Thoracic aorta (tissue), 2 donors: ENCODE results near the gene C11orf71. TPM values are rescaled to one million over a fixed set of nuclear protein-coding genes. Genes with fewer than 3 reads are reported as not detected.

Experiments used
- ATAC-seq: fragments of 150-250 bp; one replicate; pipeline ENCODE4 v1.8.0; 2017; ENCODE audit warnings: low read depth; ENCODE audit not compliant: insufficient number of reproducible peaks, low FRiP score
- DNase-seq: peaks from one replicate; pipeline ENCODE4 v3.0.0-alpha.2; 2020; ENCODE audit warnings: low spot score
- H3K27ac ChIP-seq, 2 donors: fragments of 200-600 bp; sonication (generic); 1 replicate in 1 of 2; 2 replicates in 1 of 2; pipeline ENCODE4 v1.5.1; 2016; ENCODE audit warnings: mild to moderate bottlenecking in 2 of 2, moderate library complexity in 2 of 2
- H3K27me3 ChIP-seq: fragments of 200-600 bp; sonication (generic); replicated peaks from 2 replicates; pipeline ENCODE4 v1.6.0; 2016; ENCODE audit warnings: mild to moderate bottlenecking; ENCODE audit not compliant: insufficient read depth
- H3K36me3 ChIP-seq: fragments of 200-600 bp; sonication (generic); one replicate; pipeline ENCODE4 v1.5.1; 2016
- H3K4me1 ChIP-seq, 2 donors: fragments of 200-600 bp; sonication (generic); 1 replicate in 1 of 2; 2 replicates in 1 of 2; pipeline versions ENCODE4 v1.5.1 to v1.6.0; 2016; ENCODE audit warnings: low read depth in 2 of 2, mild to moderate bottlenecking in 1 of 2; ENCODE audit not compliant: control insufficient read depth in 1 of 2
- H3K4me3 ChIP-seq: fragments of 200-600 bp; sonication (generic); 2 replicates; pipeline ENCODE4 v1.5.1; 2016; ENCODE audit warnings: mild to moderate bottlenecking
- H3K9me3 ChIP-seq: fragments of 200-600 bp; sonication (generic); 2 replicates; pipeline ENCODE4 v1.5.1; 2016
- CTCF ChIP-seq: fragments of 200-600 bp; sonication (generic); IDR thresholded peaks from one replicate; pipeline ENCODE4 v1.5.1; 2019; ENCODE audit warnings: antibody characterized with exemption
- total RNA-seq, 2 donors: library from RNA; depleted of rRNA; stranded (reverse); fragments of >200 nt; gene quantifications; one replicate each; pipeline versions ENCODE4 v1.1.0 to v1.2.3, GENCODE V29; 2016

C11orf71 gene
- total RNA-seq, 2 donors from 2014 or later: 2.9 to 4.1 TPM

GRCh38 chr11:114382509-114382908, 17.8 kb downstream of the C11orf71 start:
- Histone ChIP-seq H3K27ac (no peak overlapping the region), H3K4me3 (no peak overlapping the region), H3K9me3 (no peaks in the 10 kb centered on the region), H3K27me3 (no peaks in the 10 kb centered on the region), H3K4me1 (peaks cover 0 to 8% of the 10 kb centered on the region in 2 donors), H3K36me3 (no peaks in the 10 kb centered on the region)
- no peak for TF ChIP-seq CTCF
- ATAC-seq: no peak
- DNase-seq: no peak

- Histone ChIP-seq H3K27me3 (no peaks in the 10 kb centered on the region), H3K4me3 (no peak overlapping the region), H3K36me3 (no peaks in the 10 kb centered on the region), H3K27ac (no peak overlapping the region), H3K9me3 (no peaks in the 10 kb centered on the region), H3K4me1 (peaks cover 4 to 19% of the 10 kb centered on the region in 2 donors)
- no peak for TF ChIP-seq CTCF
- DNase-seq (no peak), ATAC-seq (no peak)
Observed at GRCh38 chr11:114379394-114380069, 20.8 kb downstream of the C11orf71 start.

DNA sequence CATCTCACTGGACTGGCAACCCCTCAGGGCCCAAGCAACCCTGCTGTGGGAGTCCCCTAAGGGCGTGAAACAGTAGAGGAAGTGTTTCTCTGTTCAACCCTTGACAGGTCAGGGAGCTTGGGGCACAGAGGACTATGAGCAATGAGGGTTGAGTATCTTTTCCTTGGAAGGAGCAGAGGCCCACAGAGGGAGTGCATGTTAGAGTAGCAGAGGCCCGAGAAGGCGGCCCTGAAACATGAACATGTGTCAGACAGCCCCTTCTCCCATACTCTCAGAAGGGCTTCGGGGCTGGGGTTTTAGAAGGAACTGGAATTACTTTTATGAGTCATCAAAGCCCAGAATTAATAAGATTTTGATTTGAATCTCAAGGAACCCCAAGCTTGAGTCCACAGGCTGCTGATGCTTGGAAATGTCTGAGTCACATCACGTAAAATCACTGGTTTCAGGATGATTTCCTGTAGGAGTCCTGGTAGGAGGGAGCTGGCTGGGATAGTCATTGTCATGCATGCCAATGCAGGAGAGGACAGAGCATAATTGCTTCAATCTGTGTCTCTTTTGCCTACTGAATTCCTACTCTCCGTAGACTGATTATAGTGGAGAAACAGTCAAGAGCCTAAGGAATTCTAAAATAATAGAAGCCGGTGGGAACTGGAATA, 22.6 kb downstream of the C11orf71 start:
- no peak for ATAC-seq
- no peak for TF ChIP-seq CTCF
- Histone ChIP-seq H3K4me1 (peaks cover 4 to 22% of the 10 kb centered on the region in 2 donors), H3K9me3 (no peaks in the 10 kb centered on the region), H3K36me3 (no peaks in the 10 kb centered on the region), H3K27me3 (no peaks in the 10 kb centered on the region), H3K27ac (no peak overlapping the region), H3K4me3 (no peak overlapping the region)
- no peak for DNase-seq

DNA sequence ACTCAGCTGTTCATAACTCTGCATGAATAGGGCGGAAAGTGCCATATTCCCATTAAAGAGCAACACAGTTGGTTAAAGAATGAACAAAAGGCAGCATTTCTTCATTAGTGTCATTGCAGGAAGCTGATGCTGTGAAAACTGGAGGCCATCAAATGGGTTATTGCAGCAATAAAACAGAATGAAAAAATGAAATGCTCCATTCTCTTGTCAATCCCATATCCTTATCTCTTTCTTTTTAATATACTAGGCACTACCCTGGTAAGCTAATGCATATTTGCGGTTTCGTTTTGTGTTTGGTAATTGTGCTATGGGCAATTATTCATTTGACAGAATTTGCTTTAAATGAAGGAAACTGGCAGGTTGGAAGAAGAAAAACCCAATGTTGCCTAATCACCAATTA, 25.3 kb downstream of the C11orf71 start:
- Histone ChIP-seq H3K4me3 (no peak overlapping the region), H3K27me3 (no peaks in the 10 kb centered on the region), H3K9me3 (no peaks in the 10 kb centered on the region), H3K27ac (no peak overlapping the region), H3K4me1 (peaks cover 4 to 22% of the 10 kb centered on the region in 2 donors), H3K36me3 (no peaks in the 10 kb centered on the region)
- no peak for TF ChIP-seq CTCF
- DNase-seq: no peak
- no peak for ATAC-seq

DNA sequence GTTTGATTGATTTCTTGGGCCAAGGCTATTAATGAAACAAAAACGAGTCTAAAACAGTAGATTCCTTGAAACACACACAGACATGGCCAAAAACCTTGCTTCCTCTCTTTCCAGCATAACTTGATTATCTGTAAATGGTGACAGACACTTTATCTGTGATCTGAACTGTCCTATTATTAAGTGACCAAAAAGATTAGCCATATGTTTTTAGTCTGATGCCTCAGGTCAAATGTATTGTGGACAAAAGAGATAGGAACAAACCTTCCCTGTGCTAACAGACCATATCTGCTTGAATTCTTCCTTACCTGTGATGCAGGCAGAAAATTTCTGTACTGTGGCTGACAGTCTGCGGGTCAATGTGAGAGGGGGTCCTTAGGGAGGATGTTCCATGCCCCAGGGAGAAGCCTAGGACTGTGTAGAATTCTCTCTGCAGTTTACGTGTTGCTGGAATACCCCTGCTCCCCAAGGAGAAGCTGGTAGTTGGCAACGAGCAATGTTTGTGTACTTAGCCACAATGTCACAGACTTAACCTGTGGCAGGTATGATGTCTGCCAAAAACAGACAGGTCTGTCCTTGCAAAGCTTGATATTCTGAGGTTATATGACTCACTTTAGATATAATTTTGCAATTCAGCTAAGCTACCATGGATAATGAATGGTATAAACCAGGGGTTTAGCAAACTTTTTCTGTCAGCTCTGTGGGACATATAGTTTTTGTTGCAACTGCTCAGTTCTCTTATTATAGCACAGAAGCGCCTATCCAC, 31.2 kb downstream of the C11orf71 start:
- Histone ChIP-seq H3K27ac (no peak overlapping the region), H3K27me3 (no peaks in the 10 kb centered on the region), H3K9me3 (no peaks in the 10 kb centered on the region), H3K36me3 (no peaks in the 10 kb centered on the region), H3K4me1 (peaks cover 9 to 18% of the 10 kb centered on the region in 2 donors), H3K4me3 (no peak overlapping the region)
- no peak for TF ChIP-seq CTCF
- no peak for DNase-seq
- no peak for ATAC-seq
